ENCODE results near the gene SLC25A53. TPM values are rescaled to one million over a fixed set of nuclear protein-coding genes. Genes with fewer than 3 reads are reported as not detected.

Gene SLC25A53
- total RNA-seq: 4.2 and 7.0 TPM in 2 replicates

DNA sequence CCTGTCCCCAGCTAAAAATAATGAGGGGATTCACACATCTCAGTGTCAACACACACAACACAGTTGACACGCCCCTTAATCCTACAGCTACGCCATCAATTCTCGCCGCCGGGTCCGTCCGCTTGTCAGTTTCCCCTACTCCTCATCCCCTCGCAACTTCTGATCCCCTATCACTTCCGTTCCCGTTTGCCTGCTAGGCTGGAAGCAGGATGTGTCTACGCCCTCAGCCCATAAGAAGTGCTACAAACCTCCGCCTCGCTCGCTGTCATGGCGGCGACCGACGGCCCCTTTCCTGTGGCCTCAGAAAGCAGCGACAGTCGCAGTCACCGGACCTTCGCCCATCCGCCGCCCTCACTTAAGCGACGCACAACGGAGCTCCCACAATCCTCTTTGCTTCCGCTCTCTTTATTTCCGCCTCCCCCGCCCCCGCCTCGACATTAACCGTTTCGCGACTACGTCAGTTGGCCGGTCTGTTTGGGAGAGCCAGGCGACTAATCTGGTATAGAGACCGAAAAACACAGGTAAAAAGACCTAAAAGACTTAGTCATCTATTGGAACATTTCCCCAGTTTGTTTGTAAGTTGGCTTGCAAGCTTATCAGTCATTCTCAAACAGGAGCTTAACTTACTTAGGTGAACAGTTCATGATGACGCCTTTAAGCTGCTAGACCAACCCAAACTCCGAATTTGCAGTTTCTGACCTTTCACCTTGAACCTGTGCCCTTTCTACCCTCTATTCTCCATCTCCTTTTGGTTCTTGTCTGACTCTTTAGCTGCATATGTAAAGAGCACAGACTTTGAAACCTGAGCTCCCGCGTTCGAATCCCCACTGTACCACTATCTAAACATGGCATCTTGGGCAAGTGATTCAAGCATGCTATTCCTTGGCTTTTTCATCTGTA is at the start of gene SLC25A53:
Gene SLC25A53, minus strand, starts transcription at position 380 of the 900 bp plus-strand sequence. CDS start 51,752 bp downstream, outside the sequence.
- peak; percentile 67 for DNase-seq (ENCODE audit: low read depth)
- Histone ChIP-seq H3K36me3 (ENCODE audit: control insufficient read depth, insufficient read depth, low read length) (no peaks in the 10 kb centered on the region), H3K4me3 (ENCODE audit: low read depth, low read length) (peak within 1 kb of the TSS; percentile 49), H3K27me3 (ENCODE audit: control insufficient read depth, insufficient read depth, low read length) (no peaks in the 10 kb centered on the region)
- FAIRE-seq: no peak
- no peak for TF ChIP-seq CTCF (IDR thresholded peaks at IDR 0.05; ENCODE audit: insufficient read depth, low read length, severe bottlenecking)

- no peak overlapping the region for H3K4me3 ChIP-seq (ENCODE audit: low read depth, low read length)
- DNase-seq (ENCODE audit: low read depth) (no peak), FAIRE-seq (no peak)
- no peaks in the 10 kb centered on the region for H3K36me3 ChIP-seq (ENCODE audit: control insufficient read depth, insufficient read depth, low read length)
- no peak for TF ChIP-seq CTCF (IDR thresholded peaks at IDR 0.05; ENCODE audit: insufficient read depth, low read length, severe bottlenecking)
- no peaks in the 10 kb centered on the region for H3K27me3 ChIP-seq (ENCODE audit: control insufficient read depth, insufficient read depth, low read length)
Measured at GRCh38 chrX:104205548-104205947, 48.7 kb upstream of the SLC25A53 start.

GRCh38 chrX:104195489-104196084 is 38.8 kb upstream of the SLC25A53 start:
- DNase-seq (ENCODE audit: low read depth) (peak; percentile 17), FAIRE-seq (no peak)
- peak; percentile 56 for TF ChIP-seq CTCF (IDR thresholded peaks at IDR 0.05; ENCODE audit: insufficient read depth, low read length, severe bottlenecking)
- Histone ChIP-seq H3K27me3 (ENCODE audit: control insufficient read depth, insufficient read depth, low read length) (no peaks in the 10 kb centered on the region), H3K4me3 (ENCODE audit: low read depth, low read length) (no peak overlapping the region), H3K36me3 (ENCODE audit: control insufficient read depth, insufficient read depth, low read length) (no peaks in the 10 kb centered on the region)

DNA sequence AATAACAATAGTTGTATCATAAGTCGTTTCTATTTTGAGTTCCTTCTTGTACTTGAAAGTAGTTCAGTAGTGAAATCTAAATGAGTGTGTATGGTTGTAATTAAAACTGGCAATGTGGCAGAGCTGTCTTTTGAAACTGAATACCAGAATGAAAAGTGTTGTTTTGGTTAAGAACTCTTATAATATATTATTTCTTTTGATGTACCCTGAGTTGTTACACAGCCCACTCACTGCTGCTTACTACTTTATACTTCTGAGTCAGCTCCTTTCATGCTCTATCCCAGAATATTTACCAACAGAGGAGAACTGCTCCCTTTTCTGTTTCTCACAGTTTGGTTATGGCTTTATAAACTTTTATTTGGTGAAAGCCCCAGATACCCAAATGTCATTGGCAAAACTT is 38.2 kb upstream of the SLC25A53 start:
- Histone ChIP-seq H3K27me3 (ENCODE audit: control insufficient read depth, insufficient read depth, low read length) (no peaks in the 10 kb centered on the region), H3K36me3 (ENCODE audit: control insufficient read depth, insufficient read depth, low read length) (no peaks in the 10 kb centered on the region), H3K4me3 (ENCODE audit: low read depth, low read length) (no peak overlapping the region)
- FAIRE-seq: no peak
- TF ChIP-seq CTCF (IDR thresholded peaks at IDR 0.05; ENCODE audit: insufficient read depth, low read length, severe bottlenecking): no peak
- no peak for DNase-seq (ENCODE audit: low read depth)

DNA sequence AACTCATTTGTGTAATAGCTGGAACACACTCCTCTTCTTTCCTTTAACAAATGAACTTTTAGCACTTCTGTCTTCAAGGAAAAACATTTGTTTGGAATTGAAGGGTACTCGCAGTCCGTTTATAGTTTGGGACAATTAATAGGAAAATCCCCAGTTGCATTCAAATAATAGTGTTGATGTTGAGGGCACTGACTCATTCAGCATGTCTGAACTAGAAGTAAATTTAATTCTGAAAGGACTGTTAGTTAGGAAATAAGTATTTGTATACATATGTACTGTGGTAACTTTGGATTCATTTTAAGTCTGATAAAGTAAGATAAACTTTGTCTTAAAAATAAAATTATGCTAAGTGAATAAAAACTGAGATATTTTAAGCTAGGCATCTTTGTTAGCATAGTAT is 36.7 kb upstream of the SLC25A53 start:
- DNase-seq (ENCODE audit: low read depth) (peak; percentile 65), FAIRE-seq (no peak)
- TF ChIP-seq CTCF (IDR thresholded peaks at IDR 0.05; ENCODE audit: insufficient read depth, low read length, severe bottlenecking): no peak
- H3K36me3 ChIP-seq (ENCODE audit: control insufficient read depth, insufficient read depth, low read length): no peaks in the 10 kb centered on the region
- H3K27me3 ChIP-seq (ENCODE audit: control insufficient read depth, insufficient read depth, low read length): no peaks in the 10 kb centered on the region
- no peak overlapping the region for H3K4me3 ChIP-seq (ENCODE audit: low read depth, low read length)
